Measurements from ENCODE around the gene PCDHB9. TPM values are rescaled to one million over a fixed set of nuclear protein-coding genes. Genes with fewer than 3 reads are reported as not detected.
"Not testable (repeated sequence)": the region's sequence is repeated elsewhere in the genome, so short reads cannot be mapped to it uniquely, and the experiment has no call there.

PCDHB9 gene
- total RNA-seq, 1 donor from 2014 or later, result 2.5 TPM

DNA sequence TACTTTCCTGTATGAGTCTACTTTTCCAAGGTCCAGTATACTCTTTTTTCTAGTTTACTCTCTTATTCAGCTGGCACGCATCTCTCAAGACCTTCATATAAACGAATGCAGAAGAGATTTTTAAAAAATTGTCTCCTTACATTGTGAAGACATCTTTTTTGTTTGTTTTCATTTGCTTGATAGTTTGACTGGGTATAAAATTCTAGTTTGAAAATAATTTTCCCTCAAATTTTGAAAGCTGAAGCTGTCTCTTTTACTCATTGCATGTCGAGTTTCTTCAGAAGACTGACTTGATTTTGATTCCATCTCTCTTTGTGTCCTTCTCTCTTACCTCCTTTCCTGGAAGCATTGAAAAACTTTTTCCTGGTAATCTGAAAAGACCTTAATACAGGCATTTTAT lies 9.4 kb downstream of the PCDHB9 start:
- no peaks in the 10 kb centered on the region for H3K27me3 ChIP-seq
- intact Hi-C loops (cut with DNase I), result no loop called here

GRCh38 chr5:141199359-141200235 lies 12.6 kb downstream of the PCDHB9 start, which contains the start of gene PCDHB11:
PCDHB11 (plus strand) TSS chr5:141199627; CDS start chr5:141199775, 148 bp downstream.
- DNase-seq (no peak), ATAC-seq (no peak)
- no peaks in the 10 kb centered on the region for H3K36me3 ChIP-seq
- peak within 1 kb of the TSS; percentile 0 for H3K4me3 ChIP-seq
- TF ChIP-seq, protein P1, sequence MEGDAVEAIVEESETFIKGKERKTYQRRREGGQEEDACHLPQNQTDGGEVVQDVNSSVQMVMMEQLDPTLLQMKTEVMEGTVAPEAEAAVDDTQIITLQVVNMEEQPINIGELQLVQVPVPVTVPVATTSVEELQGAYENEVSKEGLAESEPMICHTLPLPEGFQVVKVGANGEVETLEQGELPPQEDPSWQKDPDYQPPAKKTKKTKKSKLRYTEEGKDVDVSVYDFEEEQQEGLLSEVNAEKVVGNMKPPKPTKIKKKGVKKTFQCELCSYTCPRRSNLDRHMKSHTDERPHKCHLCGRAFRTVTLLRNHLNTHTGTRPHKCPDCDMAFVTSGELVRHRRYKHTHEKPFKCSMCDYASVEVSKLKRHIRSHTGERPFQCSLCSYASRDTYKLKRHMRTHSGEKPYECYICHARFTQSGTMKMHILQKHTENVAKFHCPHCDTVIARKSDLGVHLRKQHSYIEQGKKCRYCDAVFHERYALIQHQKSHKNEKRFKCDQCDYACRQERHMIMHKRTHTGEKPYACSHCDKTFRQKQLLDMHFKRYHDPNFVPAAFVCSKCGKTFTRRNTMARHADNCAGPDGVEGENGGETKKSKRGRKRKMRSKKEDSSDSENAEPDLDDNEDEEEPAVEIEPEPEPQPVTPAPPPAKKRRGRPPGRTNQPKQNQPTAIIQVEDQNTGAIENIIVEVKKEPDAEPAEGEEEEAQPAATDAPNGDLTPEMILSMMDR (IDR thresholded peaks at IDR 0.05), result peak; percentile 7
- H3K27ac ChIP-seq, result no peak within 1 kb of the TSS
- peaks cover 25% of the 10 kb centered on the region for H3K9me3 ChIP-seq
- intact Hi-C loops (cut with DNase I), result no loop called here
- no peaks in the 10 kb centered on the region for H3K4me1 ChIP-seq
- H3K27me3 ChIP-seq, result no peaks in the 10 kb centered on the region

More for the DNA sequence above, 9.4 kb downstream of the PCDHB9 start:
- H3K9me3 ChIP-seq, result peaks cover 38% of the 10 kb centered on the region
- no peak overlapping the region for H3K27ac ChIP-seq
- no peak overlapping the region for H3K4me3 ChIP-seq
- TF ChIP-seq, protein P1 (IDR thresholded peaks at IDR 0.05), result no peak
- no peak for DNase-seq
- H3K4me1 ChIP-seq, result no peaks in the 10 kb centered on the region
- no peaks in the 10 kb centered on the region for H3K36me3 ChIP-seq
- no peak for ATAC-seq

- intact Hi-C loops (cut with DNase I); H3K27me3 ChIP-seq; ATAC-seq; H3K4me3 ChIP-seq; H3K4me1 ChIP-seq; DNase-seq; H3K36me3 ChIP-seq; H3K27ac ChIP-seq: not testable (repeated sequence)
- peaks cover 21% of the 10 kb centered on the region for H3K9me3 ChIP-seq
These were observed 14.2 kb downstream of the PCDHB9 start for GRCh38 chr5:141201126-141201525.

DNA sequence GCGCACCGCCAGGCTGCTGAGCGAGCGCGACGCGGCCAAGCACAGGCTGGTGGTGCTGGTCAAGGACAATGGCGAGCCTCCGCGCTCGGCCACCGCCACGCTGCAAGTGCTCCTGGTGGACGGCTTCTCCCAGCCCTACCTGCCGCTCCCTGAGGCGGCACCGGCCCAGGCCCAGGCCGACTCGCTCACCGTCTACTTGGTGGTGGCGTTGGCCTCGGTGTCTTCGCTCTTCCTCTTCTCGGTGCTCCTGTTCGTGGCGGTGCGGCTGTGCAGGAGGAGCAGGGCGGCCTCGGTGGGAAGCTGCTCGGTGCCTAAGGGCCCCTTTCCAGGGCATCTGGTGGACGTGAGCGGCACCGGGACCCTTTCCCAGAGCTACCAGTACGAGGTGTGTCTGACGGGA lies 14.7 kb downstream of the PCDHB9 start:
- H3K36me3 ChIP-seq; H3K4me1 ChIP-seq; H3K4me3 ChIP-seq; H3K27me3 ChIP-seq; intact Hi-C loops (cut with DNase I); H3K27ac ChIP-seq; ATAC-seq; DNase-seq: not testable (repeated sequence)
- peaks cover 16% of the 10 kb centered on the region for H3K9me3 ChIP-seq

DNA sequence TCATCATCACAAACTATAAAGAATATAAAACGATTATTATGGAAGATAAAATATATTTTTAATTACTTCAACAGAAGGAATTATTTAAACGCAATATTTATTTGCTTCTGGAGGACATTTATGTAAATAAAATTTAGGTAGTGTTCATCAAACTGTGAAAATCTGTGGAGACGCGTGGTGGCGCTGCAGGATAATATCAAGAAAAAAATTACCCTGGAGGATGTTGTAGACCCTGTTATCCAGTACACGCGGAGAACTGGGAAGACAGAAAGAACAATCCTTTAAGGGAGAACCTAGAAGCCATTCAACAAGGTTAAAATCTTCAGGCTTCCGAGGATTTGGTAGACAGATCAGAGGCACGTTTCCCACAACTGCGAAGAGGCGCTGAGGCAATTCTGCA lies 21.5 kb downstream of the PCDHB9 start, which contains the start of gene PCDHB12:
Gene PCDHB12 (plus strand): TSS at position 242 of the 400 bp plus-strand sequence. CDS start 189 bp downstream, outside the sequence.
- Histone ChIP-seq H3K4me1 (no peaks in the 10 kb centered on the region), H3K4me3 (peak within 1 kb of the TSS; percentile 12), H3K27me3 (no peaks in the 10 kb centered on the region), H3K9me3 (peaks cover 5% of the 10 kb centered on the region), H3K36me3 (no peaks in the 10 kb centered on the region), H3K27ac (no peak within 1 kb of the TSS)
- ATAC-seq, result no peak
- DNase-seq, result no peak
- intact Hi-C loops (cut with DNase I), result no loop called here
- TF ChIP-seq, protein P1 (IDR thresholded peaks at IDR 0.05), result peak; percentile 22

GRCh38 chr5:141210281-141210680 lies 23.3 kb downstream of the PCDHB9 start:
- intact Hi-C loops (cut with DNase I); DNase-seq; H3K4me3 ChIP-seq; ATAC-seq; H3K36me3 ChIP-seq; H3K27me3 ChIP-seq; H3K4me1 ChIP-seq; H3K27ac ChIP-seq; H3K9me3 ChIP-seq: not testable (repeated sequence)

- intact Hi-C loops (cut with DNase I); H3K9me3 ChIP-seq; H3K27me3 ChIP-seq; H3K27ac ChIP-seq; H3K36me3 ChIP-seq; DNase-seq; ATAC-seq; H3K4me3 ChIP-seq; H3K4me1 ChIP-seq: not testable (repeated sequence)
These were observed 23.9 kb downstream of the PCDHB9 start for GRCh38 chr5:141210849-141211248.

Measured in upper lobe of right lung (tissue), 1 donor.